ENCODE results near the gene S100B. TPM values are rescaled to one million over a fixed set of nuclear protein-coding genes. Genes with fewer than 3 reads are reported as not detected.
A peak's percentile ranks its signal among the peaks of the same experiment; 100 is the strongest.

The S100B gene
- total and polyA plus RNA-seq, 2 experiments from 2014 or later, result not detected

GRCh38 chr21:46600305-46600704 lies 4.6 kb downstream of the S100B start:
- Histone ChIP-seq H3K27me3 (no peaks in the 10 kb centered on the region), H2AFZ (no peak overlapping the region), H3K36me3 (replicated peaks; ENCODE audit: insufficient read depth, low read depth) (no peaks in the 10 kb centered on the region), H3K79me2 (no peaks in the 10 kb centered on the region), H3K4me2 (no peak overlapping the region), H3K4me3 (no peak overlapping the region), H4K20me1 (ENCODE audit: insufficient read depth, poor library complexity, severe bottlenecking) (no peaks in the 10 kb centered on the region), H3K27ac (no peak overlapping the region), H3K9me2 (replicated peaks; ENCODE audit: insufficient read depth) (no peaks in the 10 kb centered on the region), H3K4me1 (ENCODE audit: insufficient read depth) (peaks cover 6% of the 10 kb centered on the region), H3K9me3 (ENCODE audit: low read depth) (no peaks in the 10 kb centered on the region)
- 75% methylated on average over 5 of the region's 5 CpGs for WGBS (ENCODE audit: low lambda C conversion rate, missing lambda C conversion rate)
- no peak for DNase-seq (ENCODE audit: low spot score)
- TF ChIP-seq CTCF (IDR thresholded peaks at IDR 0.05; ENCODE audit: poor library complexity) (no peak), EZH2phosphoT487 (IDR thresholded peaks at IDR 0.05; ENCODE audit: low read depth, severe bottlenecking, unreplicated experiment) (no peak), EZH2 (IDR thresholded peaks at IDR 0.05; ENCODE audit: borderline replicate concordance) (no peak)

- no peak overlapping the region for H2AFZ ChIP-seq
- no peaks in the 10 kb centered on the region for H3K79me2 ChIP-seq
- H4K20me1 ChIP-seq (ENCODE audit: insufficient read depth, poor library complexity, severe bottlenecking), result no peaks in the 10 kb centered on the region
- peak overlapping the region; percentile 23 for H3K4me2 ChIP-seq
- WGBS (ENCODE audit: low lambda C conversion rate, missing lambda C conversion rate), result 76% methylated on average over 37 of the region's 38 CpGs
- peaks cover 6% of the 10 kb centered on the region for H3K4me1 ChIP-seq (ENCODE audit: insufficient read depth)
- TF ChIP-seq EZH2phosphoT487 (IDR thresholded peaks at IDR 0.05; ENCODE audit: low read depth, severe bottlenecking, unreplicated experiment), result no peak
- no peak for TF ChIP-seq EZH2 (IDR thresholded peaks at IDR 0.05; ENCODE audit: borderline replicate concordance)
- no peak for TF ChIP-seq CTCF (IDR thresholded peaks at IDR 0.05; ENCODE audit: poor library complexity)
- peak; percentile 79 for DNase-seq (ENCODE audit: low spot score)
- no peaks in the 10 kb centered on the region for H3K9me3 ChIP-seq (ENCODE audit: low read depth)
- H3K4me3 ChIP-seq, result no peak overlapping the region
- no peaks in the 10 kb centered on the region for H3K36me3 ChIP-seq (replicated peaks; ENCODE audit: insufficient read depth, low read depth)
- no peaks in the 10 kb centered on the region for H3K27me3 ChIP-seq
- peak overlapping the region; percentile 42 for H3K27ac ChIP-seq
- no peaks in the 10 kb centered on the region for H3K9me2 ChIP-seq (replicated peaks; ENCODE audit: insufficient read depth)
These were observed 6.0 kb downstream of the S100B start for GRCh38 chr21:46598581-46599572.

- no peaks in the 10 kb centered on the region for H3K9me3 ChIP-seq (ENCODE audit: low read depth)
- no peak for DNase-seq (ENCODE audit: low spot score)
- WGBS (ENCODE audit: low lambda C conversion rate, missing lambda C conversion rate), result 97% methylated on average over 20 of the region's 20 CpGs
- TF ChIP-seq EZH2phosphoT487 (IDR thresholded peaks at IDR 0.05; ENCODE audit: low read depth, severe bottlenecking, unreplicated experiment) (no peak), EZH2 (IDR thresholded peaks at IDR 0.05; ENCODE audit: borderline replicate concordance) (no peak), CTCF (IDR thresholded peaks at IDR 0.05; ENCODE audit: poor library complexity) (no peak)
- no peaks in the 10 kb centered on the region for H3K79me2 ChIP-seq
- no peaks in the 10 kb centered on the region for H3K36me3 ChIP-seq (replicated peaks; ENCODE audit: insufficient read depth, low read depth)
- H3K4me3 ChIP-seq, result no peak overlapping the region
- no peak overlapping the region for H3K27ac ChIP-seq
- no peaks in the 10 kb centered on the region for H3K9me2 ChIP-seq (replicated peaks; ENCODE audit: insufficient read depth)
- no peak overlapping the region for H2AFZ ChIP-seq
- H4K20me1 ChIP-seq (ENCODE audit: insufficient read depth, poor library complexity, severe bottlenecking), result no peaks in the 10 kb centered on the region
- no peaks in the 10 kb centered on the region for H3K27me3 ChIP-seq
- peaks cover 6% of the 10 kb centered on the region for H3K4me1 ChIP-seq (ENCODE audit: insufficient read depth)
- H3K4me2 ChIP-seq, result no peak overlapping the region
These were observed 7.0 kb downstream of the S100B start for GRCh38 chr21:46597896-46598343.

Measured in hepatocyte (in vitro differentiated cells).